Stimulated activated CD4-positive, alpha-beta T cell treated with anti-CD3 and anti-CD28 coated beads, Interleukin-4, amount 100 ng/mL, for 4 hours (primary cell): ENCODE measurements around the gene KRT6C.
"Not testable (repeated sequence)": the region's sequence is repeated elsewhere in the genome, so short reads cannot be mapped to it uniquely, and the experiment has no call there.

Experiments used
- DNase-seq, 2 experiments: peaks; one replicate each; pipeline ENCODE4 v3.0.0-alpha.2; 2020

KRT6C gene

DNA sequence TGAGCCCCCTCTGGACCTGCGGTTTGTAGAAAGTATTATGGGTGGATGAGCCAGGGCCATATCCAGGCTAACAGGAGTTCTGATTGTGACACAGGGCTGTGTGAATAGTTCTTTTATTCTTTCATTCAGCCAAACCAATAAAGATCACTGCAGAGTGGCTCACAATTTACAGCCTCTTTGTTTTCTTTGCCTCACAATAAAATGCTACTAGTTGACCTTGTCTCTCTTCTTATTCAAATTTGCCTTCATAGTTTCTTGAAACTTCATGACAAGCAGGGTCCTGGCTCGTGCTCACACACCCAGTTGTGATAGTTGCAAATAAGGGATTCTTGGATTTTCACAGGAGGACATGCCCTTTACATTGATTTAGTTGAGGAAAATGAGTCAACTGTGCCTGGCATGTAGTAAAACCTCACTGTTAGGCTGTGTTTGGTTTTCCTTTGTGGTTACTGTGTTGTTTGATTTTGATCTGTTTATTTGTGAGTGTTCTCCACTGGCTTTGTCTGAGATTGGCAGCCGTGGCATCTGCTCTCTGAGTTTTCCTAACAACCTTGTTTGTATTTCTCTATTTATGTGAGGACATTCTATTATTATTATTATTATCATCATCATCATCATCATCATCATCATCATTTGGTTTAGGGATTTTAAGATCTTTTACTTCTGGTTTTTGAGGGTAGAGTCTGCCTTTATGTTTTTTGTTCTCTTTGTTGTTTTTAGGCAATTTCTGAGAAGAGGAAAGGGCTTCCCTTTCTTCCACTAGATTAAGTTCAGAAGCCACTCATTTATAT is 19.0 kb downstream of the KRT6C start:
- DNase-seq = no peak

DNA sequence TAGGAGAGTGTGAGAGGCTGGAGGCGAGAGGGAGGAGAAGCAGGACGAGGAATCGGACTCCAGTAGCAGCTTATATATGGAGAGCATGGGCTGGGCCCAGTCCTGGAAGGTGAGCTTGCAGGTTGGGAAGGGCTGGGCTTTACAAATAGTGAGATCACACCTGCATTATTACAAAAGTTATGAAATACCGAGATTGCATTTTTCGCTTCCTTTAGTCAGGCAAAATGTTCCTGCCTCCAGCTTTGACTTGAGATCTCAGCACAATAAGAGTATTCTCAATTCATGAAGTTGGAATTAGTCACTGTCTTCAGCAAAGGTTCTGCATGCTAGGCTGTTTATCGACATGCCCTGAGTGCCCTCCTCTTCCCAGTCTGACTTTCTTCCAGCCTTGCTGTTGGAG is 21.5 kb downstream of the KRT6C start, which contains the start of gene KRT6B:
TSS of gene KRT6B (minus strand) at position 46 of the 400 bp plus-strand sequence. CDS start 68 bp downstream, outside the sequence.
- no peak for DNase-seq

DNA sequence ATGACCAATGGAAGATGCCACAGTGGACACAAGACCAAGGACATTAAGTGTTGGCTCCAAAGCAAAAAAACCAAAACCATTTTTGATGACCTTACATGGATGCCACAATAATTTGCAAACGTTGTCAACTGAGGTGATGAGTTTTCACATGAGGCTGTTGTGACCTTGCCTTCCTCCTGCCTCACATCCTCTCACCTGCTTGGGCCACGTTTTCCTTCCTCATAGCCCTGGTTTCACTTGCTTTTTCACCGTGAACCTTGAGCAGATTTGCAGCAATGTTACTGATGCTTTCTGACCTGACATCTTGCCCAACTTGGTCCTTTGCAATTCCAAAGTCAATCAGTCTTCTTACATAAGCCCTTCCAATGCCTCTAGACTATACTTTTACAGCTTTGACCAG is 25.4 kb downstream of the KRT6C start:
- no peak for DNase-seq

DNA sequence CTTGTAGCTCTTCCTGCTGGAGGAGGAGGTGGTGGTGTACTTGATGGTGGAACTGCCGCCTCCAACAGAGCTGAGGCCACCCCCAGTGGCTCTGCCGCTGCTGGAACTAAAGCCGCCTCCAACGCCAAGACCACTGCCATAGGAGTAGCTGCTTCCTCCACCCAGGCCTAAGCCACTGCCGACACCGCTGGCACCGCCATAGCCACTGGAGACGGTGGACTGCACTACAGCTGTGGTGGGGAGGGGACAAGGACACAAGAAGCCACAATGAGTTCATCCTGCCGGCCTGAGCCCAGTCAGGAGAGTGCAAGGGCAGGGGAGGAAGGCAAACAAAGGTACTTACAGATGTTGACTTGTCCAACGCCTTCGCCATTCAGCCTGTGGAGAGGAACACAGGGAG is 26.4 kb downstream of the KRT6C start:
- DNase-seq = not testable (repeated sequence)

DNA sequence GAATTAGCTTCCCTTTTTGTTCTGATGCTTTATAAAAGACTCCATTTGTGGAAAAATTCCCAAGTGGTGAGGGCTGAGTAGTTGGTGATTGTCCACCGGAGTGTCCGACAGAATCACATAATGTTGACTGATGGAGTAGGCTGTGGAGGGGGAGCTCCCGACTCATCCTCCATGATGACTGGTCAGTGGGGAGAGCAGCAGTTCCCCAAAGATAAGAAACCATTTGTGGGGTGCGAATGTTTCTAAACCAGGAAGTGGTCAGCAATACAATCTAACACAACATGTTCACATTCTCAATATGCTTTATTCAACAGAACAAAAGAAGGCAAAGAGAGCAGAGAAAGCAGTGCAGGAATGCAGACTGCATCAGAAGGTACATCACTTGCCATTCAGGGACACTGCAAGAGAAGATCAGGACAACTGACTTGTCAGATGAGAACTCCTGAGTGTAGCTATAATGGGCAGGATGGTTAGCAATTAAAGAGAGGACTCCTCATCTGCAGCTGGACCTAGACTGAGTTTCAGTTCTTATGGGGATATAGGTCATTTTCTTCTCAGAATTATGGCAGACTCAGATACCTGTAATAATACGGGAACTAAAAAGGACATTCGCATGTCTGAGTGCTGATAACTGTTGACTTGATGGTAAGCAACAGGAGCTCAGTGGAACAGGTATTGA is 27.1 kb downstream of the KRT6C start:
- DNase-seq = no peak

DNA sequence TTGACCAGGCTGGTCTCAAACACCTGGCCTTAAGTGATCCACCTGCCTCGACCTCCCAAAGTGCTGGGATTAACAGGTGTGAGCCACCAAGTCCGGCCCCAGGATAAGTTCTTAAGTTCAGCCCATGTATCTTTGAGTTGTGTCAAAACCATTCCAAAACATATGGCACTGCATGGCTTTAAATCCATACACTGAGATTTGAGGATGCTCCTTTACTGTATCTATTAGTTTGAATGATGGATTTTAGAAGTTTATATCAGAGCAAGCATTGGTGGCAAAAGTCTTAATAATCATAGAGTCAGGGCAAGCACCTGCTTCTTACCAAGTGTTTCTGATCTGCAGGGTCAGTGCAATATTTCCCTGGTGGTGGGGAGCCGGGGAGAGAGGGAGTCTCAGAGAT is 27.7 kb downstream of the KRT6C start:
- no peak for DNase-seq

DNA sequence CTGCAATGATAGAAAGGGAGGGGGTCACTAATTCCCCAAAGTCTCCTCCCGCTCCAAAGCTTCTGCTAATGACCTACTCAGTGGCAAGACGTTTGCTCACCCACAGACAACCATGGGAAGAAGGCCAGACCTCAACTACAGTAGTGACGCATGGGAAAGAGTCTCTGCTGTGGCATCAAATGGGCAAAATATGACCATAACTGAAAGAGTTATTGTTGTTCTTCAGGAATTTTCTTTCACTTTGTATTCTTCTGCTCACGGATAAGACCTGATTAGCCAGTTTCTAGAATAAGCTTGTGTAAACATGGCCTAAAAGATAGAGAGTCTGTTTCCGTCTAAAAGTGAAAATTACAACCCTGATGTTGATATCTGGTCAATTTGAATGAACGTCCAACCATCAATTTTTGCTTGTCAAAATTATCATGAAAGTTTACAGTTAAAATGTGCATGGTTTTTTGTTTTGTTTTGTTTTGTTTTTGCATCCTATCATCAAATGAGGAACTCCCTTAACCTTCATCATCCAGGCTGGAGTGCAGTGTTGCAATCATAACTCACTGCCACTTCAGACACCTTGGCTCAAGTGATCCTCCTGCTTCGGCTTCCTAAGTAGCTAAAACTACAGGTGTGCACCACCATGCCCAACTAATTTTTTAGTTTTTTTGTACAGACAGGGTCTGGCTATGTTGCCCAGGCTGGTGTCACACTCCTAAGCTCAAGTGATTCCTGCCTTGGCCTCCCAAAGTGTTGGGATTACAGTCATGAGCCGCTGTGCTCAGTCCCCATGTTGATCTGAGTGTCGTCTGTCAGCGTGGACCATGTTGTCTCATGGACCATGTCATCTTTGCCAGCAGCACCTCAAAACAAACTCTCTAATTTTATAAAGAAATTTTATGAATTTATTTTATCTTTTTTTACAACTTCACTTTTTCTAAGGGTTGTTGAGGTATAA is 28.7 kb downstream of the KRT6C start:
- DNase-seq = no peak

DNA sequence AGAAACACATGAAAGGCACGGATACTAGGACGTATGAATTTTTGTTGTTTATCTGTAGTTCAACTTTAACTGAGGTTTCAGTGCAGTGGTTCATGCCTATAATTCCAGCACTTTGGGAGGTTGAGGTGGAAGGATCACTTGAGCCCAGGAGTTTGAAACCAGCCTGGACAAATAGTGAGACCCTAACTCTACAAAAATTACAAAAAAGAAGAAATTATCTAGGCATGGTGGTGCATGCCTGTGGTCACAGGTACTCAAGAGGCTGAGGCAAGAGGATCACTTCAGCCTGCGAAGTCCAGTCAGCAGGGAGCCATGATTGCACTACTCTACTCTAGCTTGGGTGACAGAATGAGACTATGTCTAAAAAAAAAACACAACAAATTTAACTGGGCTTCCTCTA is 29.6 kb downstream of the KRT6C start:
- no peak for DNase-seq

DNA sequence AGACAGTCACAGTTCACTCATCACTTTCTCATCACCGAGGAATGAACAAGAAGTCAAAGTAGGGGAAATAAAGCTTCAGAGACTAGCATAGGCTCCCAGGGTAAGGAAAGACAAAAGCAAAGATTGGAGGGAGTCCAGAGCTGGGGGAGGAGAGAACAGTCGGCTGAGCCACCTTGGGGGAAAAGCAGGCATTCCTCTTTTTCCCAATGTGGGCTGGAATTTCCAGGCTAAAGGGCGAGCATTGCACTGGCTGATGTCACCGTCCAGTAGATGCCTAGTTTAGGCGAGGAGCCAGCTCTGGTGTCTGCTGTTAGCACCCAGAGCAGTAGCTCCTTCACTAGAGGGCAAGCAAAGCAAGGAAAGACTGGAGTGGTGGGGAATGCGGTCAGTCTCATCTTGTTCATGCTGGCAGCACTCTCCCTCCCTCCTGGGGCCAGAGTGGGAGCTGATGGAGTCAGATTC is 31.0 kb downstream of the KRT6C start:
- DNase-seq = no peak

DNA sequence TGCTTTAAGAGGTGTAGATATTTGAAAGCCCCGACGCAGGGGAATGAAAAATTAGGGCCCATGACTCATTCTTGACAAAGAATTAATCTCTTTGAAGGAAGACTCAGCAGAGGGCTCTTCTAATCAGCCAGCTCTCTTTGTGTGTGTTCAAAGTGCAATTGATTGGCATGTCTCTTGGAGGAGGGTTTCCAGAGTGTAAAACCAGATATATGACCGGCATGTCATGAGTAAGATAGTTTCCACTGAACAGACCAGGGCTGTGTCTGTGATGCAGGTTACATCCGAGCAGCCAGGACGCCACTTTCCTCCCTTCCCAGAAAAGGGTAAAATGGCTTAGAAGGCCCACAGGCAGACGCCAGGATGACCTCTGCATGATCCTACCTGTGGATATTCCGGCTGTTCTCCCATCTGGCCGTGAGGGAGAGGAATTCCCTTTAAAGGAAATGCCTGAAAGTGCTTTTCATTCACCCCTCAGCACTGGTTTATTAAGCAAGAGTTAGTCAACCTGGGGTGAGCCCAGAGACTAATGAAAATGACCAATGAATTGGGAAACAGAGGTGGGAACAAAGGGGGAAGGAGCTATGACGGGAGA is 32.2 kb downstream of the KRT6C start:
- DNase-seq = no peak

DNA sequence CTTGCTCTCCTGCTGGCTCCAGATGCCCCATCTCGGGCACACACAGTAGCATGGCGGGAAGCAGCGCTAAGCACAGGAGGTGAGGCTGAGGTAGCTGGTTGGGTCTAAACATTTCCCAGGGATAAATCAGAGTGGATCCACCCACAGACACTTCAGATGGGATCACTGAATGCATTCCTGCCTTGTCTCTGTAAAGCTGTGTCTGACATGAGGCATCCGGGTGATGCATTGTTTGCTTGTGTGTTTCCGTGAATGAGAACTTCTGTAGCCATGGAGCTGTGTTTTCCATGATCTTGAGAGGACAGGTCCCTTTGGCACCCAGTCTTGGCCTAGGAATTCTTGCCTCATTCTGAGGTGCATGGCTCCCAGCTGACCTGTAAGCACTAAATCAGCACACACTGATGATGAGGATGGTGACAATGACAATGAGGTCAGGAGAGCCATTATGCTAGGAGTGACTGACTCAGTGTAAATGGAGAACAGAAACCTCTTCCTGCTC is 32.7 kb downstream of the KRT6C start:
- no peak for DNase-seq

DNA sequence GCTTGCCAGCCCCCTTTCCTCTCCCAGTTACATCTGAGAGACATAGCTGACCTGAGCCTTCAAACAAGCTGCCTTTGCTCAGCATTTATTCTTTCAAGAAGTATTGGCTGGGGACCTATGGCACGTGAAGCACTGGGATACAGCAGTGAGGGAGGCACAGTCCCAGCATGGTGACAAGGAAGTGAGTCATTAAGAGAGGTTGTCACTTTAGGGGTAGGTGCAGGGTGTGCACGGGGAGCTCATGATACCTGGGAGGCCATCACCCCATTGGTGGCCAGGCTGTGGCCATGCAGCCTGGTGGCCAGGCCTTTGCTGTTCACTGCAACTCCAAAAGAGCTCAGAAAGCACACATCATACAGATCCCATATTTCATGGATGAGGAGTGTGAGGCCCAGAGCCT is 33.8 kb downstream of the KRT6C start:
- DNase-seq = no peak

DNA sequence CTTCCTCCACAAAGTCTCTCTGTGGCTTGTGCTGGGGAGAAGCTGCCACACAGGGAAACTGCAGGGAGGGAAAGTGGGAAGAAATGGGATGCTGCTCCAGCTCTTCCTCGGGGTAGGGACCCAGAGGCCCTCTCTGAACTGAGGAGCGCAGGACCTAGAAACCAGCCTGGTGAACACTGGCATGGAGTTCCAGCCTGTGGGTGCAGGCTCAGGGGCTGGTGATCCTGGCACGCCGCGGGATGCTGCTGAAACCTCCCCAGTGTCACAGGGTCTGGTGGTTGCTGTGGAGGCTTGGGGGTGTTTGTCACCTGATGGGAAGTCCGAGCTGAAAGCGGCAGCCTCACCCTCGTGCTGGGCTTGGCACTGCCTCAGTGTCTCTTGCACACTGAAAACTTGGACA is 34.2 kb downstream of the KRT6C start:
- no peak for DNase-seq

DNA sequence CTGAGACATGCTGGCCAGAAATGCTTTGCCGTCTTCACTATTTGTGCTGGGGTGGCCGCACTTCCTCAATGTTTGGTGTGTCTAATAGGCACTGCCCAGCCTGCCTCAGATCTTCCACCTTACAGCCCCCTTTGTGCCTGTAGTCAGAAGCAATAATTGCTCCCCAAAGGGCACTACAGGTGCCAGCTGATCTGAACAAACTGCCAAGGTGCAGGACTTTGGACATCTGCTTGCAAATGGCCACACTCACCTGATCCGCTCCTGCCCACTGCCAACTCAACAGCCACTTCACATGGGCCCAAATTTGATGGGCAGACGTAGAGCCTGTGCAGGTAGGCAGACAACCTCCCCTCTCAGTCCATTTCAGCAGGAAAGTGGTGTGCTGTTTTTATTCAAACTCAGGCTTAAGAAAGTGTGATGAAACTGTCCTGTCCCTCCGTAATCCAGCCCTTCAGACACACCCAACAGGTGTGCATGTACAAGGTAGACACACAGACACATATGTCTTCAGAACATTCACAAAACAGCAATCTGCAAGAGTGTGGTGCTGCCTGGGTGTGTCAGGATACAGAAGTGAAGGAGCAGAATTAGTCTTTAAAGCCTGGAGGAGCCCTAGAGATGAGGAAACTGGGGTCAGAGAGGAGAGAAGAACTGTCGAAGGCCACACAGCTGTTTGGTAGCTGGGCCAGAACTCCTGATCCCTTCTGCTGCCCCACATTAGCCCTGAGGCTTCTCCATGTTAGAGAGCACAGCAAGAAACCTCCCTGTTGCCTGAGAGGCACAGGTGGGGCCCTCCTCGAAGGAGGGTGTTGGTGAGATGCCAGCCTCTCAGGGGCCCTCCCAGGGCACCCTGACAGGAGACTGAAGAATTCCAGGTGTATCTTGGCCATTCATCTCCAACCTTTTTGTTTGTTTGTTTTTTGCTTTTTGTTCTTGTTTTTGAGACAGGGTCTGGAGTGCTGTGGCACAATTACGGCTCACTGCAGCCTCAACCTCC is 35.0 kb downstream of the KRT6C start:
- DNase-seq = no peak

DNA sequence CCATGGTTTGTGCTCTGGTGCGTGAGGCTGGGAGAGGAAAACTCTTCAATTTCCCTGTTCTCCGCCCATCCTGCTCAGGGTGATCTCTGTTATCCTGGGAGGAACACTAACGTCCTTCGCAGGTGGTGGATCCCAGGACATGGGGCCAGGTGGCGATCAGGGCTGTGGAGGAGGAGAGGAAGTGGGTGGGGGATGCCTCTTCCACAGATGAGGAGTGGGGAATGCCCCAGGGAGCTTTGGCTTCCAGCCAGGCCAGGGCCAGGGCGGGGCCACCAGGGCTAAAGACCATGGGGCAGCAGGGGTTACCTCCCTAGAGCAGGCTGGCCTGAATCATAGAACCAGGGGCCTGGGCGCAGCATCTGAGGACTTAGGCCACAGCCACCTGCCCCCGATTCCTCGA is 36.1 kb downstream of the KRT6C start:
- no peak for DNase-seq

DNA sequence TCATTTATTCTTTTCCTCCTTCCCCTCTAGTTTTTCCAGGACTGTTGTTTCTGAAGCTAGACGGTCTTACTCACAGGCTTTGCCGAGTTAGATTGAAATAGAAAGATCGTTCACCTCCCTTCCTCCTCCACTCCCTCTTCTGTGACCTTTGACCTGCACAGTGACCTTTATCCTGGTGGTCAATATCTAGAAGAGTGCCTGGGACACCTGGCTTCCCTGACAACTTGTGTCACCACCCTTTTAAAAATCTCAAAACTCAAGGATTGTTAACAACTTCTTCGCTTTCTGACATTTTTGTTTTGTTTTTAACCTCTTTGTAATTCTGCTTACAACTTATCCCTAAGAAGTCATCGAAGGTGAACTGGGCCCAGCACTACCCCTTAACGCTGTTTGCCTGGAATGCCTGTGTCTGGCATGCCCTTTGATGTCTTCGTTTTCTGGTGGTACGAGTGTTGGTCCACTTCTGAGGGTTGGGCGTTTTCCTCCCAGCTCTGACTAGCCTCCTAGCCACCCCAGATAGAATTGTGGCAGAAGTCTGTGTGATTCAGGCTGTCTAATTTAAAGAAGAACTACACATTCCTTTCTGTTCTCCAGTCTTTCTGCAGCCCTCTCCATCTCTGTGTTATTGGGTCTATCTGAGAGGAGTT is 36.7 kb downstream of the KRT6C start:
- no peak for DNase-seq

DNA sequence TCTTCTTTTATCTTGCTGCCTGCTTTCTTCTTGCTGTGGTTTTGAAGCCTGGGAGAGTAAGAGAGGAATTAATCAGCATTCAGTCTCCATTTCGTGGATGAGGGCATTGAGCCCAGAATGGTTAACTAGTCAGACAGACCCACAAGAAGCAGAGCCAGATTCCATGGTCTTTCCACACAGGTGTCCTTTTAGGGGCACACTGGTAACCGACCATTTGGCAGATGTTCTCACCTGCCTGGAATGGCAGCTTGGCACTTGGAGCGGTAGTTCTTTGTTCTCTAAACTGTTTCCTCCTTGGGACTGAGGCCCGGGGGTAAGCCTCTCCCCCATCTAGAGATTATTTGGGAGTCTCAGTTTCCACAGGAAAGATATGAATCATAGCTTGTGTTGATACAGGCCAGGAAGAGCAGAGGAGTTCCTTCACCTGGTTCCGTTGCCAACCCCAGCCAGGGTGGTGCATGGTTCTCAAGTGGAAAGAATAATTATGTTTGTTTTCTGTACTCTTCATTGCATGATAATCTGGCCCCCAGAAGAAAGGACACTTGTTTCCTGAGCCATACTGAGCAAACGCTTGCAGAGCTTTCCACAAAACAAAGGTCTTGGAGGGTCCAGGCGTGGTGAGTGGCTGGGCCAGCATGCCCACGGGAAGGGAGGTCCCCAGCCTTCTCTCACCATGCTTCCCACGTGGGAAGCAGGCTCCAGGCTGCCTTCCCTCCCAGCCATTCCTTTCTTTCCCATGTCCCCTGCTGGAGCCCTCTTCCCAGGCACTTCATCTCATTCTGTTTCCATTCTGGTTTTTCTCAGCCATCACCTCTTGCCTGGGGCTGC is 37.4 kb downstream of the KRT6C start:
- no peak for DNase-seq

DNA sequence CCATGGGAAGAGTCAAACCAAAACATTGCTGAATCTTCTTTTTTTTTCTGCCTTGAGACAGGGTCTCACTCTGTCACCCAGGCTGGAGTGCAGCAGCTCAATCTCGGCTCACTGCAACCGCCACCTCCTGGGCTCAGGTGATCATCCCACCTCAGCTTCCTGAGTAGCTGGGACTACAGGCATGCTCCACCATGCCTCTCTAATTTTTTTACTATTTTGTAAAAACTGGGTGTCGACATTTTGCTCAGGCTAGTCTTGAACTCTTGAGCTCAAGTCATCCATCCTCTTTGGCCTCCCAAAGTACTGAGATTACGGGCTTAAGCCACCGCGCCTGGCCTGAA is 38.0 kb downstream of the KRT6C start:
- DNase-seq = no peak

DNA sequence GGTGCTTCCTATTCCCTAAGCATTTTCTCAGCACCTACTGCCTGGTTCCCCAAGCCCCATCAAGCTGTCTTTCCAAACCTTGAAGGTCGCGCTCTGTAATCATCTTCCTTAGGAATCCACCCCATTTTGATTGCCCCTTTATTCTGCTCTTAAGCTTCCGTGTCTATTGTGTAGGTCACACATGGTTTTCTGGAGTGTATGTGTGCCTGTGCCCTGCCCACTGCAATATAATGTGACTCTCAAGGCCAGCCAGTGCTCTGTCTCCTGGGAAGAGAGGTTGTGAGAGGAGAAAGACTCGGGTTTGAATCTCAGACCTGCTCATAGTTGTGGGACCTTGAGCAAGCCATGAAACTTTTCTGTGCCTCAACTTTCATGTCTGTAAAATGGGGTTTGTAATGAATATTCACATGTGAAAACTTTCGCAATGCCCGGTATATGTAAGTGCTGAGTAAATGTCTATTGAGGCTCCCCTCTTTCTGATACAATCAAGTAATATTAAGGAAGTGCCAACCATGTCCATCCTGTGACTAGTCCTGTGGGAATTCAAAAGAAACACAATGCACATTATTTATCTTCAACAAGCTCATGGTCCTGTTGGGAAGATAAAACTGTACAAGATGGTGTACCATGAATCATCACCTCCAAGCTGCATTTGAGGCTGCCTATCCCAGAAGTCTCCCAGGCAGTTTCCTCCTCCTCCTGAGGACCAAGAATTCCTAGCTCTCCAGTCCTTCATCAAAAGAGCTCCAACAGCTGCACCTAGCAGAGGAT is 38.7 kb downstream of the KRT6C start:
- DNase-seq = no peak
